ENCODE results near the gene SPATA21.

DNA sequence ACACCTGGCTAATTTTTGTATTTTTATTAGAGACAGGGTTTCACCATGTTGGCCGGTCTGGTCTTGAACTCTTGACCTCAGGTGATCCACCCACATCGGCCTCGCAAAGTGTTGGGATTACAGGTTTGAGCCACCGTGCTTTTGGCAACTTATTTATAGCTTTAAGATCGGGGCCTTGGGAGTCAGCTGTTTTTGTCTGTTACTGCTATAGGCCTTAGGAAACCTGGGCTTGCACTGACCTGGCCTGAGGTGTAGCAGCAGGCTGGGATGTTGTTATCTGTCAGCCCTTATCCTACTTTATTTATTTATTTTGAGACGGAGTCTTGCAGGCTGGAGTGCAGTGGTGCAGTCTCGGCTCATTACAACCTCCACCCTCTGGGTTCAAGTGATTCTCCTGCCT lies 58.8 kb downstream of the SPATA21 start:
- TF ChIP-seq CTCF (optimal IDR thresholded peaks at IDR 0.05 in 1 of 3, IDR thresholded peaks at IDR 0.05 in 1 of 3, conservative IDR thresholded peaks at IDR 0.05 in 1 of 3; ENCODE audit: extremely low read depth in 1 of 3, insufficient read depth in 2 of 3, low read length in 3 of 3) (no peak), EZH2 (IDR thresholded peaks at IDR 0.05; ENCODE audit: low read length) (no peak)
